GM20431 (cell line): ENCODE data around the gene CEP128.

Source experiments
- in situ Hi-C: fragments of 300-500 bp; cut with MseI, MboI; formaldehyde crosslinking; loops from one replicate; pipeline ENCODE4 v1.15.0; 2020; ENCODE audit warnings: low sequenced_read_pairs; ENCODE audit not compliant: unreplicated experiment

The CEP128 gene

GRCh38 chr14:80792771-80793170 lies 148.8 kb downstream of the CEP128 start:
- in situ Hi-C loops, result no loop called here

- in situ Hi-C loops, result no loop called here
Observed at GRCh38 chr14:80787876-80788275, 153.7 kb downstream of the CEP128 start.

- in situ Hi-C loops, result no loop called here
Observed at GRCh38 chr14:80784820-80785219, 156.7 kb downstream of the CEP128 start.

GRCh38 chr14:80781972-80782367 lies 159.6 kb downstream of the CEP128 start:
- in situ Hi-C loops, result no loop called here

GRCh38 chr14:80780500-80780899 lies 161.0 kb downstream of the CEP128 start:
- in situ Hi-C loops, result no loop called here

GRCh38 chr14:80776657-80777056 lies 164.9 kb downstream of the CEP128 start:
- in situ Hi-C loops, result no loop called here

GRCh38 chr14:80776186-80776585 lies 165.4 kb downstream of the CEP128 start:
- in situ Hi-C loops, result no loop called here

GRCh38 chr14:80772504-80772903 lies 169.0 kb downstream of the CEP128 start:
- in situ Hi-C loops, result no loop called here

GRCh38 chr14:80771201-80771600 lies 170.3 kb downstream of the CEP128 start:
- in situ Hi-C loops, result no loop called here

- in situ Hi-C loops, result no loop called here
Observed at GRCh38 chr14:80770114-80770908, 171.2 kb downstream of the CEP128 start.

GRCh38 chr14:80768646-80769045 lies 172.9 kb downstream of the CEP128 start:
- in situ Hi-C loops, result no loop called here

- in situ Hi-C loops, result no loop called here
Observed at GRCh38 chr14:80764921-80765507, 176.5 kb downstream of the CEP128 start.

- in situ Hi-C loops, result no loop called here
Observed at GRCh38 chr14:80764496-80764895, 177.0 kb downstream of the CEP128 start.

- in situ Hi-C loops, result no loop called here
Observed at GRCh38 chr14:80762641-80763228, 178.8 kb downstream of the CEP128 start.

GRCh38 chr14:80754696-80755095 lies 186.8 kb downstream of the CEP128 start:
- in situ Hi-C loops, result no loop called here

GRCh38 chr14:80751285-80751684 lies 190.3 kb downstream of the CEP128 start:
- in situ Hi-C loops, result no loop called here

- in situ Hi-C loops, result no loop called here
Observed at GRCh38 chr14:80726211-80726610, 215.3 kb downstream of the CEP128 start.

GRCh38 chr14:80718940-80719339 lies 222.6 kb downstream of the CEP128 start:
- in situ Hi-C loops, result no loop called here

GRCh38 chr14:80714474-80714873 lies 227.1 kb downstream of the CEP128 start:
- in situ Hi-C loops, result no loop called here

- in situ Hi-C loops, result no loop called here
Observed at GRCh38 chr14:80713076-80713850, 228.3 kb downstream of the CEP128 start.
